PC-3 (cell line): Measurements from ENCODE around the gene KIF5C. TPM values are rescaled to one million over a fixed set of nuclear protein-coding genes. Genes with fewer than 3 reads are reported as not detected.

Experiments
- ATAC-seq: fragments of 200-7000 bp; cut with Tn5 transposase; 2 replicates; pipeline ENCODE4 v1.9.1; 2020; ENCODE audit warnings: mild to moderate bottlenecking, moderate library complexity
- BruUV-seq: library from RNA; stranded (reverse); fragments of 400-500 nt; replicated peaks from 2 replicates; lab custom pipeline; 2021; lab: Mats Ljungman, UMichigan
- CTCF ChIA-PET: fragments of 300-600 bp; sonication (Branson Sonifier 250); formaldehyde crosslinking; loops from one replicate; lab custom pipeline; 2022; ENCODE audit warnings: antibody characterized with exemption; lab: Charles Lee
- POLR2A ChIA-PET: fragments of 300-600 bp; sonication (Branson Sonifier 250); formaldehyde crosslinking; loops from one replicate; lab custom pipeline; 2022; ENCODE audit warnings: antibody characterized with exemption; ENCODE audit not compliant: unreplicated experiment; lab: Charles Lee
- DNase-seq: peaks from one replicate; pipeline ENCODE4 v3.0.0-alpha.2; 2015
- H2AFZ ChIP-seq: fragments of 300-600 bp; sonication (generic); 2 replicates; pipeline ENCODE4 v1.6.0; 2016; ENCODE audit warnings: antibody characterized with exemption, low read length
- H3F3A ChIP-seq: fragments of 300-600 bp; sonication (generic); one replicate; pipeline ENCODE4 v1.6.0; 2017; ENCODE audit warnings: antibody characterized with exemption, low read length, control low read depth, mild to moderate bottlenecking; ENCODE audit not compliant: unreplicated experiment
- H3K27ac ChIP-seq: fragments of 300-600 bp; sonication (generic); 2 replicates; pipeline ENCODE4 v1.5.1; 2016; ENCODE audit warnings: mild to moderate bottlenecking, low read length
- H3K27me3 ChIP-seq: fragments of 300-600 bp; sonication (generic); 2 replicates; pipeline ENCODE4 v1.6.1; 2016; ENCODE audit warnings: low read length, mixed read lengths
- H3K36me3 ChIP-seq: fragments of 300-600 bp; sonication (generic); 2 replicates; pipeline ENCODE4 v1.6.1; 2016; ENCODE audit warnings: low read depth, mixed run types, low read length, mixed read lengths
- H3K4me1 ChIP-seq: fragments of 300-600 bp; sonication (generic); 2 replicates; pipeline ENCODE4 v1.5.1; 2016; ENCODE audit warnings: low read length; ENCODE audit not compliant: insufficient read depth
- H3K4me2 ChIP-seq: fragments of 300-600 bp; sonication (generic); 2 replicates; pipeline ENCODE4 v1.6.0; 2016; ENCODE audit warnings: low read length
- H3K4me3 ChIP-seq: fragments of 300-600 bp; sonication (generic); 2 replicates; pipeline ENCODE4 v1.5.1; 2016; ENCODE audit warnings: mild to moderate bottlenecking, low read length, mixed read lengths
- H3K79me2 ChIP-seq: fragments of 300-600 bp; sonication (generic); 2 replicates; pipeline ENCODE4 v1.6.1; 2017; ENCODE audit warnings: low read length, mixed read lengths
- H3K9ac ChIP-seq: fragments of 300-600 bp; sonication (generic); 2 replicates; pipeline ENCODE4 v1.6.0; 2016; ENCODE audit warnings: mild to moderate bottlenecking, low read length
- H3K9me2 ChIP-seq: fragments of 300-600 bp; sonication (generic); replicated peaks from 2 replicates; pipeline ENCODE4 v1.6.1; 2016; ENCODE audit warnings: mixed run types, low read length, mixed read lengths
- H3K9me3 ChIP-seq: fragments of 300-600 bp; sonication (generic); 2 replicates; pipeline ENCODE4 v1.6.1; 2016; ENCODE audit warnings: low read length, mixed read lengths
- H4K20me1 ChIP-seq: fragments of 300-600 bp; sonication (generic); 2 replicates; pipeline ENCODE4 v1.6.1; 2016; ENCODE audit warnings: low read length, mixed read lengths
- CTCF ChIP-seq: fragments of 300-600 bp; sonication (generic); conservative IDR thresholded peaks from 2 replicates; pipeline ENCODE4 v1.5.1; 2017; ENCODE audit warnings: antibody characterized with exemption, low read depth, mild to moderate bottlenecking, low read length
- EZH2 ChIP-seq: fragments of 300-600 bp; sonication (generic); IDR thresholded peaks from one replicate; pipeline ENCODE4 v1.6.1; 2017; ENCODE audit warnings: antibody characterized with exemption, mild to moderate bottlenecking, low read length; ENCODE audit not compliant: unreplicated experiment
- EZH2phosphoT487 ChIP-seq: fragments of 300-600 bp; sonication (generic); IDR thresholded peaks from 2 replicates; pipeline ENCODE4 v1.6.1; 2018; ENCODE audit warnings: mild to moderate bottlenecking, antibody characterized with exemption, low read length, borderline replicate concordance
- intact Hi-C: fragments of 100-400 bp; cut with micrococcal nuclease; formaldehyde crosslinking; loops from 2 replicates; pipeline ENCODE4 v1.9.0; 2023
- total RNA-seq: library from RNA; depleted of rRNA; stranded (reverse); fragments of >200 nt; gene quantifications from 2 replicates; pipeline ENCODE4 v1.2.3, GENCODE V29; 2014

Gene KIF5C
- total RNA-seq, 1 experiment from 2014 or later, result 4.0 TPM

GRCh38 chr2:148848146-148848545 is 26.9 kb upstream of the KIF5C start:
- Histone ChIP-seq H3K36me3 (no peaks in the 10 kb centered on the region), H3F3A (no peaks in the 10 kb centered on the region), H3K27me3 (no peaks in the 10 kb centered on the region; the same call in 1 of the 2 replicates), H2AFZ (no peak overlapping the region), H3K4me1 (no peaks in the 10 kb centered on the region), H3K9ac (no peak overlapping the region), H3K9me3 (peaks cover 10% of the 10 kb centered on the region; the same call in 1 of the 2 replicates), H3K9me2 (0 out of 2 replicates have a peak, but pooled peaks cover under 1% of the 10 kb centered on the region), H3K4me2 (no peak overlapping the region), H3K79me2 (no peaks in the 10 kb centered on the region), H4K20me1 (no peaks in the 10 kb centered on the region), H3K4me3 (no peak overlapping the region), H3K27ac (no peak overlapping the region)
- DNase-seq, result no peak
- POLR2A ChIA-PET, result no interaction called here
- TF ChIP-seq EZH2phosphoT487 (no peak), CTCF (no peak), EZH2 (no peak)
- no TSS peak for BruUV-seq
- ATAC-seq, result no peak
- intact Hi-C loops, result no loop called here
- CTCF ChIA-PET, result no interaction called here

- ATAC-seq, result no peak
- BruUV-seq, result no TSS peak
- Histone ChIP-seq H3K79me2 (no peaks in the 10 kb centered on the region), H3K27ac (no peak overlapping the region), H3K9ac (no peak overlapping the region), H3K9me2 (0 out of 2 replicates have a peak, but pooled peaks cover 3% of the 10 kb centered on the region), H3K4me2 (no peak overlapping the region), H3K9me3 (peaks cover 5% of the 10 kb centered on the region; the same call in 1 of the 2 replicates), H3K36me3 (no peaks in the 10 kb centered on the region), H4K20me1 (no peaks in the 10 kb centered on the region), H3F3A (no peaks in the 10 kb centered on the region), H3K4me1 (no peaks in the 10 kb centered on the region), H2AFZ (no peak overlapping the region), H3K4me3 (no peak overlapping the region), H3K27me3 (peaks cover 3% of the 10 kb centered on the region; the same call in 1 of the 2 replicates)
- ChIA-PET CTCF (no interaction called here), POLR2A (no interaction called here)
- DNase-seq, result no peak
- TF ChIP-seq EZH2 (no peak), EZH2phosphoT487 (no peak), CTCF (no peak)
- intact Hi-C loops, result no loop called here
These were observed 21.6 kb upstream of the KIF5C start for GRCh38 chr2:148853458-148853857.

- Histone ChIP-seq H3K79me2 (no peaks in the 10 kb centered on the region), H3K9me3 (no peaks in the 10 kb centered on the region), H3K4me1 (no peaks in the 10 kb centered on the region), H3K4me3 (no peak overlapping the region), H3K27ac (no peak overlapping the region), H3K9me2 (no peaks in the 10 kb centered on the region), H4K20me1 (no peaks in the 10 kb centered on the region), H3K36me3 (no peaks in the 10 kb centered on the region), H3K4me2 (no peak overlapping the region), H3K27me3 (peaks cover 6% of the 10 kb centered on the region; the same call in 1 of the 2 replicates), H2AFZ (no peak overlapping the region), H3F3A (no peaks in the 10 kb centered on the region), H3K9ac (no peak overlapping the region)
- POLR2A ChIA-PET, result no interaction called here
- DNase-seq (no peak), ATAC-seq (no peak)
- intact Hi-C loops, result no loop called here
- TF ChIP-seq EZH2 (no peak), EZH2phosphoT487 (no peak), CTCF (no peak)
- BruUV-seq, result no TSS peak
- CTCF ChIA-PET, result no interaction called here
These were observed 15.0 kb upstream of the KIF5C start for GRCh38 chr2:148860037-148860436.
